Neural progenitor cell (in vitro differentiated cells): ENCODE results near the gene HPSE2. TPM values are rescaled to one million over a fixed set of nuclear protein-coding genes. Genes with fewer than 3 reads are reported as not detected.

Experiments used
- DNase-seq: peaks from one replicate; pipeline ENCODE4 v3.0.0-alpha.2; 2016; ENCODE audit warnings: low spot score
- H2AFZ ChIP-seq: fragments of 200-600 bp; sonication (generic); replicated peaks from 2 replicates; pipeline ENCODE4 v1.6.1; 2016; ENCODE audit warnings: antibody characterized with exemption
- H3F3A ChIP-seq: fragments of 200-600 bp; sonication (generic); 2 replicates; pipeline ENCODE4 v1.6.1; 2016; ENCODE audit warnings: antibody characterized with exemption, low read depth
- H3K27ac ChIP-seq: fragments of 200-600 bp; sonication (generic); 2 replicates; pipeline ENCODE4 v1.5.1; 2016; ENCODE audit warnings: mild to moderate bottlenecking
- H3K27me3 ChIP-seq: fragments of 200-600 bp; sonication (generic); 2 replicates; pipeline ENCODE4 v1.6.1; 2016; ENCODE audit warnings: mild to moderate bottlenecking, moderate library complexity
- H3K36me3 ChIP-seq: fragments of 200-600 bp; sonication (generic); 2 replicates; pipeline ENCODE4 v1.5.1; 2016
- H3K4me1 ChIP-seq: fragments of 200-600 bp; sonication (generic); 2 replicates; pipeline ENCODE4 v1.6.1; 2016; ENCODE audit warnings: mixed run types
- H3K4me2 ChIP-seq: fragments of 200-600 bp; sonication (generic); 2 replicates; pipeline ENCODE4 v1.6.1; 2016
- H3K4me3 ChIP-seq: fragments of 200-600 bp; sonication (generic); 2 replicates; pipeline ENCODE4 v1.5.1; 2016
- H3K79me2 ChIP-seq: fragments of 200-600 bp; sonication (generic); 2 replicates; pipeline ENCODE4 v1.6.1; 2016; ENCODE audit warnings: low read depth
- H3K9ac ChIP-seq: fragments of 200-600 bp; sonication (generic); 2 replicates; pipeline ENCODE4 v1.6.1; 2016
- H3K9me3 ChIP-seq: fragments of 200-600 bp; sonication (generic); 2 replicates; pipeline ENCODE4 v1.5.1; 2016; ENCODE audit warnings: low read depth
- H4K20me1 ChIP-seq: fragments of 200-600 bp; sonication (generic); 2 replicates; pipeline ENCODE4 v1.6.1; 2016; ENCODE audit warnings: low read depth
- H3K27ac Mint-ChIP-seq: 3 replicates; pipeline ENCODE4 v1.8.0; 2021; ENCODE audit warnings: mixed read lengths
- H3K27me3 Mint-ChIP-seq: 2 replicates; pipeline ENCODE4 v1.8.0; 2022; ENCODE audit warnings: low read depth, mild to moderate bottlenecking, inconsistent platforms, moderate library complexity, mixed read lengths; ENCODE audit not compliant: insufficient read depth
- H3K36me3 Mint-ChIP-seq: 3 replicates; pipeline ENCODE4 v1.8.0; 2021; ENCODE audit warnings: mixed read lengths
- H3K4me1 Mint-ChIP-seq: 3 replicates; pipeline ENCODE4 v1.8.0; 2021; ENCODE audit warnings: mixed read lengths
- H3K4me3 Mint-ChIP-seq: 3 replicates; pipeline ENCODE4 v1.8.0; 2021; ENCODE audit warnings: mild to moderate bottlenecking, moderate library complexity, mixed read lengths
- H3K9me3 Mint-ChIP-seq: 3 replicates; pipeline ENCODE4 v1.8.0; 2020; ENCODE audit warnings: mixed read lengths
- EZH2 ChIP-seq: fragments of 200-600 bp; sonication (generic); IDR thresholded peaks from 2 replicates; pipeline ENCODE4 v1.6.1; 2017; ENCODE audit warnings: antibody characterized with exemption, mild to moderate bottlenecking, moderate library complexity
- EZH2phosphoT487 ChIP-seq: fragments of 200-600 bp; sonication (generic); IDR thresholded peaks from 2 replicates; pipeline ENCODE4 v1.6.1; 2017; ENCODE audit warnings: antibody characterized with exemption
- total RNA-seq: library from RNA; depleted of rRNA; stranded (reverse); fragments of >200 nt; gene quantifications from 2 replicates; pipeline ENCODE4 v1.2.3, GENCODE V29; 2015; ENCODE audit warnings: low replicate concordance
- TF ChIP-seq, protein P1 (sequence below): fragments of 200-600 bp; sonication (generic); IDR thresholded peaks from 2 replicates; pipeline ENCODE4 v1.5.1; 2017; ENCODE audit warnings: antibody characterized with exemption, mild to moderate bottlenecking

HPSE2 gene
- total RNA-seq, 1 donor from 2014 or later = 3.4 TPM

GRCh38 chr10:98417481-98417959, 818.1 kb downstream of the HPSE2 start:
- Histone ChIP-seq H4K20me1 (no peaks in the 10 kb centered on the region), H3K9ac (no peak overlapping the region), H3K4me3 (no peak overlapping the region), H3K27me3 (no peaks in the 10 kb centered on the region), H3F3A (peaks cover 6% of the 10 kb centered on the region), H3K9me3 (no peaks in the 10 kb centered on the region), H3K27ac (no peak overlapping the region), H2AFZ (no peak overlapping the region), H3K4me1 (peaks cover 10% of the 10 kb centered on the region), H3K4me2 (no peak overlapping the region), H3K79me2 (no peaks in the 10 kb centered on the region), H3K36me3 (no peaks in the 10 kb centered on the region)
- Mint-ChIP-seq H3K4me1 (peaks cover 26% of the 10 kb centered on the region), H3K27me3 (peaks cover 6% of the 10 kb centered on the region), H3K27ac (no peak overlapping the region), H3K4me3 (no peak overlapping the region), H3K36me3 (peaks cover 2% of the 10 kb centered on the region), H3K9me3 (no peaks in the 10 kb centered on the region)
- TF ChIP-seq, protein P1, sequence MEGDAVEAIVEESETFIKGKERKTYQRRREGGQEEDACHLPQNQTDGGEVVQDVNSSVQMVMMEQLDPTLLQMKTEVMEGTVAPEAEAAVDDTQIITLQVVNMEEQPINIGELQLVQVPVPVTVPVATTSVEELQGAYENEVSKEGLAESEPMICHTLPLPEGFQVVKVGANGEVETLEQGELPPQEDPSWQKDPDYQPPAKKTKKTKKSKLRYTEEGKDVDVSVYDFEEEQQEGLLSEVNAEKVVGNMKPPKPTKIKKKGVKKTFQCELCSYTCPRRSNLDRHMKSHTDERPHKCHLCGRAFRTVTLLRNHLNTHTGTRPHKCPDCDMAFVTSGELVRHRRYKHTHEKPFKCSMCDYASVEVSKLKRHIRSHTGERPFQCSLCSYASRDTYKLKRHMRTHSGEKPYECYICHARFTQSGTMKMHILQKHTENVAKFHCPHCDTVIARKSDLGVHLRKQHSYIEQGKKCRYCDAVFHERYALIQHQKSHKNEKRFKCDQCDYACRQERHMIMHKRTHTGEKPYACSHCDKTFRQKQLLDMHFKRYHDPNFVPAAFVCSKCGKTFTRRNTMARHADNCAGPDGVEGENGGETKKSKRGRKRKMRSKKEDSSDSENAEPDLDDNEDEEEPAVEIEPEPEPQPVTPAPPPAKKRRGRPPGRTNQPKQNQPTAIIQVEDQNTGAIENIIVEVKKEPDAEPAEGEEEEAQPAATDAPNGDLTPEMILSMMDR = no peak
- TF ChIP-seq EZH2phosphoT487 (no peak), EZH2 (no peak)
- no peak for DNase-seq

DNA sequence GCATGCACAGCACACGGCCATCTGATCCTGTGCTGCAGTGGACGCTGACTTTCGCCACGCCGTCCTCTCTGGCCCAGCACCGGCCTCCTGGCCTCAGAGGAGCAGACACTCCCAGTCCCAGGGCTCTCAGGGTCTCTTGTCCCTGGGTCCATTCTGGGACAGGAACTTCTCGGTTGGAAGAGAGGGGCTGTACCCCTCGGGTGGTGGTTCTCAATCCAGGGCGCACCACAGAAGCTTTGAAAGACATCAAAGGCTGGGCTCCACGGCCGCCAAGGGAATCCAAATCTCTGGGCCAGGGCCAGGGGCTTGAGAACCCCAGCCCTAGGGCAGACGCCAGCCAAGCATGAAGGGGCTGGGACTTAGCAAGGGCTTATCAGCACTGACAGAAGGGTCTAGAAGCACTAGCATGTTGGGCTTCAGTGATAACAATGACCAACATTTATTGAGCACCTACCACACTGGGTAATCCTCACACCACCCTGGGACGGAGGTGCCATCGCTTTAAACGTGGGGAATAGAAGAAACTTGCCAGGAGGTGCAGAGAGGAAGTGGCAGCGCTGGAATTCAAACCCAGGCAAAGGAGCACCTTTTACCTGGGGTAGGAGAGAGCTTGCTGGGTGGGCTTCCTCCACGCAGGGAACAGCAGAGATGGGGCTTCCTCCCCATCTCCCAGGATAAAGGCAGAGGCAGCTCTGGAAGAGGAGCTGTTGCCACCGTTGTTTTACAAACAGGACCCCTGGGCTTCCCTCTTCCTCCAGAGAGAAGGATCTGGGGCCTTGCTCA, 818.9 kb downstream of the HPSE2 start:
- H3K4me3 Mint-ChIP-seq = no peak overlapping the region
- TF ChIP-seq EZH2phosphoT487 (no peak), EZH2 (no peak)
- TF ChIP-seq, protein P1 = no peak
- no peaks in the 10 kb centered on the region for H3K9me3 Mint-ChIP-seq
- peaks cover 10% of the 10 kb centered on the region for H3K4me1 ChIP-seq
- H3K79me2 ChIP-seq = no peaks in the 10 kb centered on the region
- H3K27ac ChIP-seq = no peak overlapping the region
- H2AFZ ChIP-seq = no peak overlapping the region
- H3K4me3 ChIP-seq = no peak overlapping the region
- no peak for DNase-seq
- H3K27me3 Mint-ChIP-seq = peaks cover 6% of the 10 kb centered on the region
- no peaks in the 10 kb centered on the region for H4K20me1 ChIP-seq
- no peak overlapping the region for H3K27ac Mint-ChIP-seq
- H3F3A ChIP-seq = peaks cover 6% of the 10 kb centered on the region
- no peaks in the 10 kb centered on the region for H3K27me3 ChIP-seq
- H3K4me2 ChIP-seq = no peak overlapping the region
- no peaks in the 10 kb centered on the region for H3K9me3 ChIP-seq
- H3K9ac ChIP-seq = no peak overlapping the region
- no peaks in the 10 kb centered on the region for H3K36me3 ChIP-seq
- H3K36me3 Mint-ChIP-seq = peaks cover 2% of the 10 kb centered on the region
- peaks cover 27% of the 10 kb centered on the region for H3K4me1 Mint-ChIP-seq

DNA sequence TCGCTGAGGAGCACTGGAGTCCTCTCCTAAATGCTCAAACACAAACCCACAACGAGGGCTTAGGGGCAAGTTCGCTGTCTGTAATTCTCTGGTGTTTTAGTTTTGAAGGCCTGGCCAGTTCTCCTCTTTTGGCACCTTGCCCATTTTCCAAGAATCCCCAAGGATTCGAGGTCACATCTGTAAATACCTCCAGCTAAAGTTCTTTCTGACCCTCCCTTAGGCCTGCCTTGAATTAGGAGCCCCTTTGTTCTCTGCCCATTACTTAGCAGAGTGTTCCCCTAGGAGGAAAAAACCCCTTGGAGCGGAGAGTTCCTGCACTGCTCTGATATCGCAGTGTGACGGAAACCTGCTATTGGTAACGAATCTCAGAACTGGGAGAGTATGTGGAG, 819.9 kb downstream of the HPSE2 start:
- Histone ChIP-seq H4K20me1 (no peaks in the 10 kb centered on the region), H3K27me3 (no peaks in the 10 kb centered on the region), H3K4me1 (peaks cover 10% of the 10 kb centered on the region), H3K9me3 (no peaks in the 10 kb centered on the region), H3K36me3 (no peaks in the 10 kb centered on the region), H3K27ac (no peak overlapping the region), H3K79me2 (no peaks in the 10 kb centered on the region), H3K9ac (no peak overlapping the region), H3F3A (peaks cover 6% of the 10 kb centered on the region), H3K4me3 (no peak overlapping the region), H2AFZ (no peak overlapping the region), H3K4me2 (no peak overlapping the region)
- H3K27me3 Mint-ChIP-seq = peaks cover 6% of the 10 kb centered on the region
- TF ChIP-seq, protein P1 = no peak
- TF ChIP-seq EZH2 (no peak), EZH2phosphoT487 (no peak)
- H3K36me3 Mint-ChIP-seq = peaks cover 2% of the 10 kb centered on the region
- no peaks in the 10 kb centered on the region for H3K9me3 Mint-ChIP-seq
- no peak overlapping the region for H3K27ac Mint-ChIP-seq
- no peak overlapping the region for H3K4me3 Mint-ChIP-seq
- H3K4me1 Mint-ChIP-seq = peaks cover 29% of the 10 kb centered on the region
- peak; percentile 21 for DNase-seq
